AG09309 (cell line): ENCODE results near the gene AMPH.
"Not testable (repeated sequence)": the region's sequence is repeated elsewhere in the genome, so short reads cannot be mapped to it uniquely, and the experiment has no call there.

Experiments
- DNase-seq: peaks from one replicate; pipeline ENCODE4 v3.0.0-alpha.2; 2010; ENCODE audit warnings: low read depth
- H3K4me3 ChIP-seq: 2 replicates; pipeline ENCODE4 v1.5.1; 2011; ENCODE audit warnings: mild to moderate bottlenecking, low read depth, low read length, moderate library complexity; ENCODE audit not compliant: control insufficient read depth
- CTCF ChIP-seq: IDR thresholded peaks from 2 replicates; pipeline ENCODE4 v1.5.1; 2011; ENCODE audit warnings: mild to moderate bottlenecking, low read depth, low read length, inconsistent platforms; ENCODE audit not compliant: insufficient read depth, control insufficient read depth; ENCODE audit errors: missing control alignments

Gene AMPH

DNA sequence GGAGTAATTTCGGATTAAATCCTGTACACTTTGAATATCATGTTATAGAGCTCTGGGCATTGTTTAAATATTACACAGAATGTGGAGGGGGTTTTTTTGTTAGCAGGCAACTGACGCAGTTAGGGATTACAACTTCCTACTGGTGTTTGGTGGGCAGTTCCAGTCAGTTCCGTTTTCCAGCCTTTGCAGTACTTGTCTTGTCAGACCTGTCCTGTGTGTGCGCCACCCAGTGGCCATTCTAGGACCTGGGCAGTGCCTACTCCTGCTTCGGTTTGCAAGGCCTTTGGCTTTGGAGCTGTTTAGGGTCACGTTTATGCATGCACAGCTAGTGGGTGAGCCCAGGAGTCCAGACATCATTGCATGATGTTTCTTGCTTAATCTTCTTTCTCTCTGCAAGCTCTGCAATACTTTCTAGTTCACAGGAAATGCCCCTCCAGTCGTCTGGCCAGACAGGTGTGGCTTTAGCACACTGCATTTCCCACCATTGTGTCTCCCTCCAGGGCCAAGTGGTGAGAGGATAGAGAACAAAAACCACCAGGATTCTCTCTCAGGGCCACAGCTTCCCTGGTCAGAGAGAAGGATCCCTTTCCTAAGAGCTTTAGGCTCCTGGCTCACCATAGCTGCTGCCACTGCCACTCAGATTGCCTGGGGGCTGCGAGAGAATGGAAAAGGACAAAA, 261.2 kb downstream of the AMPH start:
- TF ChIP-seq CTCF = peak; percentile 96
- no peak overlapping the region for H3K4me3 ChIP-seq
- peak; percentile 59 for DNase-seq

- peak; percentile 88 for TF ChIP-seq CTCF
- H3K4me3 ChIP-seq = no peak overlapping the region
- no peak for DNase-seq
Observed at GRCh38 chr7:38368191-38368605, 263.0 kb downstream of the AMPH start.

DNA sequence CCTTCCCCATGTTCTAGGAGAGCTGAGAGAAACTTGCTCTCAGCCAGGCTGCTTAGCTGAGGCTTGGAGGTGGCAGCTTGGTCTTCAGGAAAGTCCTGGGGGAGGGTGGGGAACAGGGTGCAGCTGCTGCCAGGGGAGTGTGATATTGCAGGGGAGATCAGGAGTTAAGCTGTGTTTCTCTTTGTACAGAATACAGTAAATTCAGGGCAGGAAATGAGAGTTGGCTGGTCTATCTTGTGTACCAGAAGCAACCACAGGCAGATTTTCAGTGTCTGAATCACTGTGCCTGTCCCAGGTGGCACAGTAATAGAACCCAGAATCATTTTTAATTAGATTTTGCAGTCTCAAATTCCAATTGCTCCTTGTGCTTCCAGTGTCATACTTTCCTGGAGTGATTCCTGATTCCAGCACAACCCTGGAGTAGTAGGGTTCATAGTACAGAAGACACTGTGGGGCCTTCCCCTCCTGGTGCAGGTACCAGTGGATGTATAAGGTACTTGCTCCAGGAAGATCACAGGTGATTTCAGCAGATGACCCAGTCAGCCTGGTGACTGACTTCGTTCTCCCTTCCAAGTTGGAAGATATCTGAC, 263.8 kb downstream of the AMPH start:
- TF ChIP-seq CTCF = no peak
- H3K4me3 ChIP-seq = no peak overlapping the region
- DNase-seq = no peak

- H3K4me3 ChIP-seq, DNase-seq: not testable (repeated sequence)
- TF ChIP-seq CTCF = peak; percentile 65
Observed at GRCh38 chr7:38363379-38363778, 267.8 kb downstream of the AMPH start.

GRCh38 chr7:38362611-38363237, 268.4 kb downstream of the AMPH start:
- H3K4me3 ChIP-seq, DNase-seq: not testable (repeated sequence)

GRCh38 chr7:38360776-38361175, 270.4 kb downstream of the AMPH start:
- DNase-seq = no peak
- no peak for TF ChIP-seq CTCF
- H3K4me3 ChIP-seq = no peak overlapping the region

DNA sequence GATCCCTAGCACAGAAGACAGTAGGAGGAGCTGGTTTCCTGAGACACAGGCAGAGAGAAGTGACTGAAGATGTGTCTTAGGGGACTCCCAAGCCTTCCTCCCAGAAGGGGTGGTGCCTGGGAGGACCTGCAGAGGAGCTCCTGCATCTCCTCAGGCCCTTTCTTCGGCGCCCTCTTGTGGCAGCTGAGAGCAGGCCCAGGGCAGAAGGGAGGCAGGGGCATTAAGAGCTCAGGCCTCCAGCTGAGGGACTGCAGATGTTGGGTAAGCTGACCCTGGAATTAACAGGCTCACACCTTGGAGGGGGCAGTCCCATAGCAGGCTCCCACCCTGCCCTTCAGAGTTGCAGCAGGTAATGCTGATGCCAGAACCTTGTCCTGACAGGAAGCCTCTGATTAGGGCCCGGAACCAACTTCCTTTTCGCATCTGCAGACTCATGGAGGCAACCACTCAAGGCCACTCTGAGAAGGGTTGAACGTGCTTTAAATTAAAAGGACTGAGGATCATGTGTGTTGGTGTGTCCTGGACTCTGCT, 272.0 kb downstream of the AMPH start:
- not testable (repeated sequence) for DNase-seq, H3K4me3 ChIP-seq
- peak; percentile 27 for TF ChIP-seq CTCF

GRCh38 chr7:38358273-38358831, 272.8 kb downstream of the AMPH start:
- not testable (repeated sequence) for DNase-seq, H3K4me3 ChIP-seq
